Measurements from ENCODE around the gene POMT2. TPM values are rescaled to one million over a fixed set of nuclear protein-coding genes. Genes with fewer than 3 reads are reported as not detected.

The POMT2 gene
- total RNA-seq, 2 experiments from 2014 or later = 5.9 to 31.4 TPM

GRCh38 chr14:77364146-77364545, 43.5 kb upstream of the POMT2 start:
- TF ChIP-seq EZH2phosphoT487 (IDR thresholded peaks at IDR 0.05; ENCODE audit: borderline replicate concordance, low read depth, low read length) (no peak), CTCF (conservative IDR thresholded peaks at IDR 0.05; ENCODE audit: low read length) (no peak)
- Histone ChIP-seq H3K9me2 (ENCODE audit: insufficient read depth, low read length) (no peaks in the 10 kb centered on the region), H3K27ac (ENCODE audit: low read depth, low read length, poor library complexity, severe bottlenecking) (no peak overlapping the region), H2AFZ (ENCODE audit: low read length) (no peak overlapping the region), H3K36me3 (ENCODE audit: insufficient read depth, low read length) (peaks cover 62% of the 10 kb centered on the region), H3K4me2 (ENCODE audit: low read length) (no peak overlapping the region), H3K9me3 (ENCODE audit: low read length) (peaks cover 14% of the 10 kb centered on the region; the same call in 1 of the 2 replicates), H4K20me1 (ENCODE audit: insufficient read depth, low read length) (no peaks in the 10 kb centered on the region), H3K4me3 (ENCODE audit: low read depth, low read length, poor library complexity, severe bottlenecking) (no peak overlapping the region), H3K4me1 (ENCODE audit: insufficient read depth, low read length, poor library complexity, severe bottlenecking) (peaks cover 46% of the 10 kb centered on the region), H3K79me2 (ENCODE audit: insufficient read depth, low read depth, low read length) (peaks cover 86% of the 10 kb centered on the region)
- no TSS peak for BruUV-seq (replicated peaks)
- intact Hi-C loops (cut with micrococcal nuclease; ENCODE audit: unreplicated experiment) = no loop called here
- DNase-seq (ENCODE audit: low spot score) = no peak
- CTCF ChIA-PET (ENCODE audit: unreplicated experiment) = no interaction called here
- POLR2A ChIA-PET = interaction anchor here (1.0 kb wide), 1 partner anchor 8 kb away, joined by 4 read pairs; no protein-coding TSS in a partner anchor

- no TSS peak for BruUV-seq (replicated peaks)
- Histone ChIP-seq H3K4me3 (ENCODE audit: low read depth, low read length, poor library complexity, severe bottlenecking) (no peak overlapping the region), H4K20me1 (ENCODE audit: insufficient read depth, low read length) (no peaks in the 10 kb centered on the region), H3K4me1 (ENCODE audit: insufficient read depth, low read length, poor library complexity, severe bottlenecking) (peaks cover 16% of the 10 kb centered on the region), H3K9me2 (ENCODE audit: insufficient read depth, low read length) (no peaks in the 10 kb centered on the region), H3K36me3 (ENCODE audit: insufficient read depth, low read length) (peaks cover 59% of the 10 kb centered on the region), H3K79me2 (ENCODE audit: insufficient read depth, low read depth, low read length) (peaks cover 79% of the 10 kb centered on the region), H3K4me2 (ENCODE audit: low read length) (no peak overlapping the region), H2AFZ (ENCODE audit: low read length) (no peak overlapping the region), H3K27ac (ENCODE audit: low read depth, low read length, poor library complexity, severe bottlenecking) (no peak overlapping the region), H3K9me3 (ENCODE audit: low read length) (peaks cover 14% of the 10 kb centered on the region; the same call in 1 of the 2 replicates)
- intact Hi-C loops (cut with micrococcal nuclease; ENCODE audit: unreplicated experiment) = no loop called here
- DNase-seq (ENCODE audit: low spot score) = no peak
- ChIA-PET POLR2A (interaction anchor here (0.6 to 1.2 kb wide), 2 partner anchors 18 to 19 kb away, joined by 3 to 5 read pairs; partner anchors contain the start of genes SAMD15 and TMED8), CTCF (ENCODE audit: unreplicated experiment) (no interaction called here)
- TF ChIP-seq CTCF (conservative IDR thresholded peaks at IDR 0.05; ENCODE audit: low read length) = no peak
- no peak for TF ChIP-seq EZH2phosphoT487 (IDR thresholded peaks at IDR 0.05; ENCODE audit: borderline replicate concordance, low read depth, low read length)
Observed at GRCh38 chr14:77359626-77360025, 38.9 kb upstream of the POMT2 start.

GRCh38 chr14:77356899-77357298, 36.2 kb upstream of the POMT2 start:
- intact Hi-C loops (cut with micrococcal nuclease; ENCODE audit: unreplicated experiment) = no loop called here
- Histone ChIP-seq H3K4me1 (ENCODE audit: insufficient read depth, low read length, poor library complexity, severe bottlenecking) (peaks cover 16% of the 10 kb centered on the region), H3K4me3 (ENCODE audit: low read depth, low read length, poor library complexity, severe bottlenecking) (no peak overlapping the region), H2AFZ (ENCODE audit: low read length) (no peak overlapping the region), H3K9me2 (ENCODE audit: insufficient read depth, low read length) (no peaks in the 10 kb centered on the region), H3K79me2 (ENCODE audit: insufficient read depth, low read depth, low read length) (peaks cover 60% of the 10 kb centered on the region), H3K36me3 (ENCODE audit: insufficient read depth, low read length) (peaks cover 44% of the 10 kb centered on the region), H4K20me1 (ENCODE audit: insufficient read depth, low read length) (no peaks in the 10 kb centered on the region), H3K27ac (ENCODE audit: low read depth, low read length, poor library complexity, severe bottlenecking) (no peak overlapping the region), H3K9me3 (ENCODE audit: low read length) (peaks cover 8% of the 10 kb centered on the region; the same call in 1 of the 2 replicates), H3K4me2 (ENCODE audit: low read length) (no peak overlapping the region)
- CTCF ChIA-PET (ENCODE audit: unreplicated experiment) = no interaction called here
- TF ChIP-seq CTCF (conservative IDR thresholded peaks at IDR 0.05; ENCODE audit: low read length) = no peak
- TF ChIP-seq EZH2phosphoT487 (IDR thresholded peaks at IDR 0.05; ENCODE audit: borderline replicate concordance, low read depth, low read length) = no peak
- POLR2A ChIA-PET = interaction anchor here (0.5 to 1.6 kb wide), 4 partner anchors 11 to 262 kb away, joined by 3 to 6 read pairs (median 4); no protein-coding TSS in a partner anchor
- no TSS peak for BruUV-seq (replicated peaks)
- no peak for DNase-seq (ENCODE audit: low spot score)
